Fibroblast of gingiva (primary cell): ENCODE results near the gene SLC7A5.
"Not testable (repeated sequence)": the region's sequence is repeated elsewhere in the genome, so short reads cannot be mapped to it uniquely, and the experiment has no call there.

Source experiments
- DNase-seq: peaks from one replicate; pipeline ENCODE4 v3.0.0-alpha.2; 2011; ENCODE audit warnings: low read depth

SLC7A5 gene

GRCh38 chr16:87888346-87888745 is 19.0 kb upstream of the SLC7A5 start:
- not testable (repeated sequence) for DNase-seq

- DNase-seq: not testable (repeated sequence)
Observed at GRCh38 chr16:87887931-87888330, 18.6 kb upstream of the SLC7A5 start.

- not testable (repeated sequence) for DNase-seq
Observed at GRCh38 chr16:87885371-87885967, 16.2 kb upstream of the SLC7A5 start.

GRCh38 chr16:87882436-87883019 is 13.2 kb upstream of the SLC7A5 start:
- DNase-seq: no peak

GRCh38 chr16:87881324-87882200 is 12.3 kb upstream of the SLC7A5 start:
- DNase-seq: no peak

- DNase-seq: no peak
Observed at GRCh38 chr16:87880117-87880696, 10.9 kb upstream of the SLC7A5 start.

- DNase-seq: not testable (repeated sequence)
Observed at GRCh38 chr16:87879411-87880013, 10.2 kb upstream of the SLC7A5 start.

GRCh38 chr16:87878704-87879103 is 9.4 kb upstream of the SLC7A5 start:
- no peak for DNase-seq

- no peak for DNase-seq
Observed at GRCh38 chr16:87877942-87878507, 8.7 kb upstream of the SLC7A5 start.

- no peak for DNase-seq
Observed at GRCh38 chr16:87874639-87875427, 5.5 kb upstream of the SLC7A5 start.

GRCh38 chr16:87870418-87871291 is 1.3 kb upstream of the SLC7A5 start:
- DNase-seq: not testable (repeated sequence)

- DNase-seq: not testable (repeated sequence)
Observed at GRCh38 chr16:87869879-87870417, 641 bp upstream of the SLC7A5 start.

- DNase-seq: peak; percentile 90
Observed at GRCh38 chr16:87868254-87869029, 865 bp downstream of the SLC7A5 start.

GRCh38 chr16:87865902-87866555 is 3.3 kb downstream of the SLC7A5 start:
- not testable (repeated sequence) for DNase-seq

- DNase-seq: no peak
Observed at GRCh38 chr16:87864331-87864989, 4.8 kb downstream of the SLC7A5 start.

- DNase-seq: peak; percentile 11
Observed at GRCh38 chr16:87863327-87863635, 6.0 kb downstream of the SLC7A5 start.

GRCh38 chr16:87862597-87863326 is 6.5 kb downstream of the SLC7A5 start:
- not testable (repeated sequence) for DNase-seq
